ENCODE results near the gene PGRMC2.
A peak's percentile ranks its signal among the peaks of the same experiment; 100 is the strongest.

Gene PGRMC2

GRCh38 chr4:128292349-128292748 lies 4.7 kb upstream of the PGRMC2 start:
- no peak overlapping the region for H3K4me3 ChIP-seq (ENCODE audit: low read depth, low read length)
- TF ChIP-seq, protein P1, sequence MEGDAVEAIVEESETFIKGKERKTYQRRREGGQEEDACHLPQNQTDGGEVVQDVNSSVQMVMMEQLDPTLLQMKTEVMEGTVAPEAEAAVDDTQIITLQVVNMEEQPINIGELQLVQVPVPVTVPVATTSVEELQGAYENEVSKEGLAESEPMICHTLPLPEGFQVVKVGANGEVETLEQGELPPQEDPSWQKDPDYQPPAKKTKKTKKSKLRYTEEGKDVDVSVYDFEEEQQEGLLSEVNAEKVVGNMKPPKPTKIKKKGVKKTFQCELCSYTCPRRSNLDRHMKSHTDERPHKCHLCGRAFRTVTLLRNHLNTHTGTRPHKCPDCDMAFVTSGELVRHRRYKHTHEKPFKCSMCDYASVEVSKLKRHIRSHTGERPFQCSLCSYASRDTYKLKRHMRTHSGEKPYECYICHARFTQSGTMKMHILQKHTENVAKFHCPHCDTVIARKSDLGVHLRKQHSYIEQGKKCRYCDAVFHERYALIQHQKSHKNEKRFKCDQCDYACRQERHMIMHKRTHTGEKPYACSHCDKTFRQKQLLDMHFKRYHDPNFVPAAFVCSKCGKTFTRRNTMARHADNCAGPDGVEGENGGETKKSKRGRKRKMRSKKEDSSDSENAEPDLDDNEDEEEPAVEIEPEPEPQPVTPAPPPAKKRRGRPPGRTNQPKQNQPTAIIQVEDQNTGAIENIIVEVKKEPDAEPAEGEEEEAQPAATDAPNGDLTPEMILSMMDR (IDR thresholded peaks at IDR 0.05; ENCODE audit: low read depth, low read length, missing control alignments) = no peak
- no peak for DNase-seq (ENCODE audit: low read depth)

DNA sequence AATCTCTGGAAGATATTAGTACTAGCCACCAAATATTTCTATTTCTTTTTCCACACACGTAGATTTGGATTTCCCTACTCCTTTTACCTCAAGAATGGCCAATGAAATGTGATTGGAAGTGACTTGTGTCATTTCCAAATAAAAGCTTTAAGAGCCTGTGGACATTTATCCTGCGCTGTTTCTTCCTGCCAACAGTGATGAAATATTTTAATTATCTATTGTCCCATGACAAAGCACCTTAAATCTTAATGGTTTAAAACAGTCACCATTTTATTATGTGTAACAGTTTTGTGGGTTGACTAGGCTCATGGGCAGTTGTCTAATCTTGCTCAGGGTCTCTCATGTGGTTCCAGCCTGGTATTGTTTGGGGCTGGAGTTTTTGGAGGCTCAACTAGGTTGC lies 3.5 kb upstream of the PGRMC2 start:
- H3K4me3 ChIP-seq (ENCODE audit: low read depth, low read length) = no peak overlapping the region
- TF ChIP-seq, protein P1 (IDR thresholded peaks at IDR 0.05; ENCODE audit: low read depth, low read length, missing control alignments) = no peak
- DNase-seq (ENCODE audit: low read depth) = no peak

- no peak for DNase-seq (ENCODE audit: low read depth)
- TF ChIP-seq, protein P1 (IDR thresholded peaks at IDR 0.05; ENCODE audit: low read depth, low read length, missing control alignments) = no peak
- no peak overlapping the region for H3K4me3 ChIP-seq (ENCODE audit: low read depth, low read length)
Observed at GRCh38 chr4:128290526-128290925, 2.9 kb upstream of the PGRMC2 start.

DNA sequence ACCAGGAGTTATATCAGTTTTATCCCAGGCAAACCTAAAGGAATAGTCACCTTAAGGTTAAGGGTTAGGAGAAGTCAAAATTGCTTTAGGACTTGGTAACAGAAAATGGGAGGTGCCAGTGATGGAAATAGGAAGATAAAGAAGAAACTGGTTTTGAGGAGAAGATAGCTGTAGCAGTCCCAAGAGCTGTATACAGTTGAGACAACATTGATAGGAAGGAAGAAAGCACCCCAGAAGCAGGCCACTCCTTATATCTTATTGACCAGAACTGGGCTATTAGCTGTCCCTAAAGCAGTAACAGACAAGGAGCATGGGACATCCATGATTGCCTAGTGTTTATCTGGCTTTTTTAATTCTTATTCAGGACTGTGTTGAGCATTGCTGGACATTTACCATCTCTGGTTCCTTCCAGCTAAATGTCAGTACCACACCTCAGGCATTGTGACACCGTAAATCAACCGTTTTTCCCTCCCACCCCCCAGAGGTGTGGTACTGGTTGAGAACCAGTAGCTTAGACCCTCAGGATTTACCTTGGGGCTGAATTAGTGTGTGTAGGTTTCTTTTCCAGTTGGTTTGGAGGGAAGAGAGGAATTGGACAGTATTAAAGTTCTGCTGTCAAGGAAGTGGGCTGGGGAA lies 2.0 kb upstream of the PGRMC2 start:
- TF ChIP-seq, protein P1 (IDR thresholded peaks at IDR 0.05; ENCODE audit: low read depth, low read length, missing control alignments) = no peak
- no peak for DNase-seq (ENCODE audit: low read depth)
- H3K4me3 ChIP-seq (ENCODE audit: low read depth, low read length) = no peak overlapping the region; the same call in 1 of the 2 replicates

GRCh38 chr4:128288689-128289106 lies 1.1 kb upstream of the PGRMC2 start:
- TF ChIP-seq, protein P1 (IDR thresholded peaks at IDR 0.05; ENCODE audit: low read depth, low read length, missing control alignments) = no peak
- H3K4me3 ChIP-seq (ENCODE audit: low read depth, low read length) = peak overlapping the region; percentile 89
- no peak for DNase-seq (ENCODE audit: low read depth)

DNA sequence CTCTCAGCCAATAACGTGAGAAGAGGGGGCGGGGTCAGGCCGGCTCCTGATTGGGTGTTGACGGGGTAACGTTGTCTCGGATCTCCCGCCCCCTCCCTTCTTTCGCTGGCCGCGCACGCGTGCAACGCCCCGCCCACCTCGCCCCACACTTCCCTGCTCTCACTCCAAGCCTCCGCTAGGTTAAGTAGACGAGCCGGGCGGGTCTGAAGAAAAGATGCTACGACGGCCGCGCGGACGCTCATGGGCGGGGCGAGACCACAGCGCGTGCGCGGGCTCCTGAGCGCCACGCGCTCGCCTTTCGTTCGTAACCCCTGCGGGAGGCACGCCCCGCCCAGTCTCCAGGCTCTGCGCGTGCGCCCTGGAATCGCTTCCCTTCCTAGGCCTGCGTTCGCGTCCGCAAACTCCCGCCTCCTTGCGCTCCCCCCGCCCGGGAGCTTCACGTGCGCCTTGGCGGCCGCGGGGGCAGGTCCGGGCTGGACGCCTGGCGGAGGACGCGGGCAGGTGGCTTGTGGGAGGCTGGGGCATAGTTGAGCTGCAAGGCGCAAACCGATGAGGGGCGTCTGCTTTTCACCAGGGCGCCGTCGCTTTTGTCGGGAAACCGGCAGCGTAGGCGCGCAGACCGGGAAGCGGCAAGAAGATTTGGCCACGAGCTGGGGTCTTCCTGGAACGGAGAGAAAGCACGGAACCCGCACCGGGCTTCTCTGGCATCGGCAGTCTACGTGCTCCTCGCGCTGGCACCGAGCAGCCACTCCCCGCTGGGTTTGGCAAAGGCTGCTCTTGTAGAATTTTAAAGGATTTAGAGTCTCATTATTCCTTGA lies 467 bp upstream of the PGRMC2 start:
- TF ChIP-seq, protein P1 (IDR thresholded peaks at IDR 0.05; ENCODE audit: low read depth, low read length, missing control alignments) = peak; percentile 4
- DNase-seq (ENCODE audit: low read depth) = peak; percentile 96
- H3K4me3 ChIP-seq (ENCODE audit: low read depth, low read length) = peak overlapping the region; percentile 89

Measured in GM12864 (cell line).